ENCODE results near the gene TRAPPC14.

Gene TRAPPC14

GRCh38 chr7:100173806-100174495 lies 15.4 kb upstream of the TRAPPC14 start:
- no peak for DNase-seq

DNA sequence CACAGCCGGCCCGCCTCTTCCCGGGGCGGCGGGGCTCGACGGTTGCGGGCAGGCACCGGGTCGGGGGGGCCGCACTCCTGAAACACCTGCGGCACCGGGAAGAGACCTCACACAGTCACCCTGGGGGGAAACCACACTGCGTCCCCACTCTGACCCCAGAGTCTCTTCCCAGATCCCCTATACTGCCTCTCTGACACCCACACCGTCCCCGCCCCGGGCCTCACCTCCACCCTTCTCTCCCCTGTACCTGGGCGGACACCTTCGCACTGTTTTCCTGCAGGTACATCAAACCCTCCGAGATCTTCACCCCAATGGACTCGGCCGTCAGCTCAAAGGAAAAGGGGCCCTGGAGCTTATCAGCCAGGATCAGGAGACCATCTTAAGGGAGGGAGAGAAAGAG lies 13.3 kb upstream of the TRAPPC14 start:
- no peak for DNase-seq

DNA sequence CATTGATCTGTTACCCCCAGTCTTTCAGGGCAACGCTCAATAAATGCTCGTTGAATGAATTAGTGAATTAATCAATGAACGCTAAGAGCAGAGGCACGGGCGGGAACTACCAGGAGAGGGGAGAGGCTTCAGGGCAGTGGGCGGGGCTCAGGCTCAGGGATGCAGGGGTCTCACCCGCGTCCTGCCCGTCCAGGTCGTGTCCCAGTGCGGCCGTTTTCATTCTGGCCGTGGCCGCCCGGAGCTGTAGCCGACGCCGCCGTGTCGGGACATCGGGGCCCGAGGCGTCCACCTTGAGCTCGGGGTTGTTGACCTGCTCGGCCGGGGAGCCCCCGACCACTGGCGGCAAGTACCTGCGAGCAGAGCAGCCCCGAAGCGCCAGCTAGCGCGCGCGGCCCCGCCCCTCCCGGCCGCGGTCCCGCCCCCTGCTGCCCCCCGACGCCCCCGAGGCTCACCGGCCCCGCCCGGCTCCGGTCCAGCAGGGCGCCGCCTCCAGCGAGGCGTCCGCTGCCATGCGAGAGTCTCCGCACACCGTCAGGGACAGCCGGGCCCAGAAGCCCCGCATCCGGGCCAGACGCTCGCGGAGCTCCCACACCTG lies 12.7 kb upstream of the TRAPPC14 start:
- no peak for DNase-seq

GRCh38 chr7:100170101-100170897 lies 11.8 kb upstream of the TRAPPC14 start:
- no peak for DNase-seq

DNA sequence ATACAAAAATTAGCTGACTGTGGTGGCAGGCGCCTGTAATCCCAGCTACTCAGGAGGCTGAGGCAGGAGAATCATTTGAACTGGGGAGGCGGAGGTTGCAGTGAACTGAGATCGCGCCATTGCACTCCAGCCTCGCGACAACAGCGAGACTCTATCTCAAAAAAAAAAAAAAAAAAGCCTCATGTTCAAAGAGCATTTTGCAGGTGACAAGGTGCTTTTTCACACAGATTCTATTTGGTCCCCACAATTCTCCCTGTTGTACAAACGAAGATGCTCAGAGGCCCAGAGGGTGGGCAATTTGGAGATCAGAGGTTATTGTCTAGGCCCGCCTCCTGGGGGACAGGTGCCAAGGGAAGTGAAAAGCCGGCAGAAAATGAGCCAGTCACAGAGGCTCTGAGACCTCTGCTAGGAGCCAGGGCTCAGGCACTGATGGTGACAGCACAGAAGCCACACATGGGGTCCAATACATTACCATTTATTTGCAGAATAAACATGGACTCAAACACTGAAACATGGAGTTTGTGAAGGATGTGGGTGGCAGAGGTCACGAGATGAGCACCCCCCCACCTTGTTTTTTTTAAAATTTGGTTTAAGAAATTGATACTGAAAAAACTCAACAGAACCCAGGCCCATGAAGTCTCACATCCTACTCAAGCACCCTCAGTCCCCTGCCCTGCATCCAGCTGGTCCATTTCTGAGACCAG lies 10.8 kb upstream of the TRAPPC14 start:
- DNase-seq: no peak

DNA sequence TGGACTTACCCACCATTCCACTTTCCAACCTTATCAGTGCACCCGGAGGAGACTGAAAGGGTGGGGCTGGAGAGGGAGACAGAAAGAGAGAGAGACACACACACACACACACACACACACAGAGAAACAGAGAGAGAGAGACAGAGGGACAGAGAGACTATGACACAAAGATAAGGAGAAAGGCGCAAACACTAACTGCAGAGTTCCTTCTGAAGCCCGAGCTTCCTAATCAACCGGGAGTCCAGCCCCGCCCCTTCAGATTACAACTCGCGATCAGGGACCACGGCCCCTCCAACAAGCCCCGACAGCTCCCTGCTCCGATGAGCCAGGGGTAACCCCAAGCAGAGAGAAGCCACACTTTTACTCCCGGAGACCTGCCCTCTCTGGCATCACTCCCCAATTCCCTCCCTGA lies 9.4 kb upstream of the TRAPPC14 start:
- DNase-seq: no peak

DNA sequence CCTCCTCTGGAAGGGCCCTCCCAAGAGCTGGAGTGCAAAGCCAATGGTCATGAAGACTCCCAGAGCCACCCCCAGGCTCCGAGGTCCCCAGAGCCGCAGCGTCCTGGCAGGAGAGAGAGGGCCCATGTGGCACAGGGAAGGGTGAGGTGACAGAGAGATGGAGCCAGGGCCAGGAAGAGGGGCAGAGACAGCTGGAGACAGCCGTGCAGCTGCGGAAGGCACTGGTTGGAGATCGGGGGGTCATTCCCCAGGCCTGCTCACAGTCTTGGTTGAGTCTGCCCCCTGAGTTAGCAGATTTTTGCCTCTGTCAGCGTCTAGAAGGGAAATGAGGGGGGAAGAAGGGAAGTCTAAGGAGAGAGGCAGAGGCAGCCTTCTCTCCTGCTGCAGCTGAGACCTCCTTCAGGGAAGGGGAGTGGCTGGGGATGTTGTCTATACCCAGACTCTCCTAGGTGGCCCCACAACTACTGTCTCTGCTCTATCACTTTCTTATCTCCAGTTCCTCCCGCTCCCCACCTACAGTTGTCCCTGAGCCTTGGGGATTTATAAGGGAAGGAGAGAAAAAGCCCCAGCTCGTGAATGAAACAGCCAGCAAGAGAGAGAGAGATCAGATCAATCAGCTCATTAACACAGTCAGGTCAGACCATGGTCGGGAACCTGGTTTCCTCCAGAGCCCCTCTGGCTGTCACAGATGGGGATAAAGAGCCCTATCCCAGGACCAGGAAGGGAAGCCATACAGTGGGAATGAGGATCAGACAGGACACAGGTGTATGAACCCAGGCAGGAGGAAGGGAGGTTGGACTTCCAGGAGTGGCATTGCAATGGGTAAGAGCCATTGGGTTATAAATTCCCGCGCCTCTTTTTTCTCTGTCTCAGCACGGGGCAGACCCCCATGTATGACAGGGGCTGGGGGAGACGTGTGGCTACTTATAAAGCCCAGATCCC lies 8.7 kb upstream of the TRAPPC14 start:
- no peak for DNase-seq

- DNase-seq: no peak
These were observed 7.9 kb upstream of the TRAPPC14 start for GRCh38 chr7:100166317-100166940.

DNA sequence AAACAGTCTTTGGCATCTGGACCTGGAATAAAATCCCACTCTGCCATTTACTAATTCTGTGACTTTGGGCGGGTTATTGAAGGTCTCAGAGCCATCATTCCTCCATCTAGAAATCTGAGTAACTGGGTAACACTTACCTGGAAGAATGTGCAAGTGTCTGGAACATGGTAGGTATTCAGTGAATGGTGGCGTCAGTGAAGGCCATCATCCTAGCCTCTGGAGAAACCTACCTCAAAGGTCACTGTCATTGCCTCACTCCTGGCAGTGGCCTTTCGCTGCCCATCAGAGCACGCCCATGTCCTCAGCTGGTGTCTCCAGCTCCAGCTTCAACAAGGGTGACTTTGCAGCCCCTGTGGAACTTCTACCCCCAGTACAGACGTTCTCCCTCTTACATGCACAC lies 5.3 kb upstream of the TRAPPC14 start:
- DNase-seq: no peak

GRCh38 chr7:100163006-100163531 lies 4.5 kb upstream of the TRAPPC14 start:
- no peak for DNase-seq

DNA sequence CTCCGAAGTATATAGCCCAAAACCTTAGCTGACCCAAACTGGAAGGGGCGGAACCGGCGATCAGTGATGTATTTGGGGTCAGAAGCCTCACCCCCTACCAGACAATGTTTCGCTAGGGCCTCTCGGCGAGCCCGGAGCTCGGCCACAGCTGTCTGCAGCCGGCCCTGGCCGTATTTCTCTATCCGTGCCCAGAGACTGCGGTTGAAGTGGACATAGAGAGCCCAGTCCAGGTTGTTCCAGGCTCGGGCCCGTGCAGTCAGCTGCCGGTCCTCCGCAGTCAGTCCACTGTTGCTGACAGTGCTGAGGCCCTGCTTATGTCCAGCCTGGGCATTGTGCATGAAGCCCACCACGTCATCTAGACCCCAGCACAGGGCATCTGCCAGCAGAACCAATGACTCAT lies 1.5 kb upstream of the TRAPPC14 start:
- no peak for DNase-seq

GRCh38 chr7:100159099-100159623 lies 638 bp upstream of the TRAPPC14 start:
- no peak for DNase-seq

GRCh38 chr7:100157334-100158228 lies 942 bp downstream of the TRAPPC14 start:
- no peak for DNase-seq

GRCh38 chr7:100157069-100157333 lies 1.5 kb downstream of the TRAPPC14 start:
- DNase-seq: no peak

GRCh38 chr7:100156331-100157068 lies 2.0 kb downstream of the TRAPPC14 start:
- no peak for DNase-seq

DNA sequence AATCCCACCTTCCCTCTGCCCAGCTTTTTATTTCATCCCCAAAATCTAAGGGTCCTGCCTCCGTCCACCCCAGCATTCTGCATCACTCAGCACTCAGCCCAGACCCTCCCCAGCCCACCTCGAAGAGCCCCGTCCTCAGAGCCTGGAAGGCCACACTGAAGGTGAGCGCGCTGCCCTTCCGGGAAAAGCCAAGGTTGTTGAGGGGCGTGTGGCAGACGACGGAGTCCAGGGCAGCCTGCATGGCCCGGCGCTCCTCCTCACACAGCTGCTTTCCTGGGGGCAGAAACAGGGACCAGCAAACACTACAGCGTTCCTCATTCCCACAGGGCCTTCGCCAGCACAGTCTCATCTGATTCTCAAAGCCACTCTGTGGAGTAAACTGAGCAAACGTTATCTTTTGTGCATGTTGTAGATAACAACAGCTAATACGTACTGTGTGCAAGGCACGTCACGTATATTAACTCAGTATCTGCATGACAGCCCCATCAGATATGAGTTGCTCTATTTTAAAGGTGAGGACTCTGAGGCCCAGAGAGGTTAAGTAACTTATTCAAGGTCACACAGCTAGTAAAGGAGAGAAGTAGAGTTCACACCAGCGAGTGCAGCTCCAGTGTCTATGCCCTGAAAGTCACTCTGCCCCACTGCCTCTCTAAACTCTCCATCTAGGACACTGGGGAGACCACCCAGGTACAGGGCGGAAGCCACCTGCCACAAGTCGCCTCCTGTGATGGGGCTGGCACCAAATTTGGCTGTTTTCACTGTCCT lies 2.8 kb downstream of the TRAPPC14 start:
- no peak for DNase-seq

DNA sequence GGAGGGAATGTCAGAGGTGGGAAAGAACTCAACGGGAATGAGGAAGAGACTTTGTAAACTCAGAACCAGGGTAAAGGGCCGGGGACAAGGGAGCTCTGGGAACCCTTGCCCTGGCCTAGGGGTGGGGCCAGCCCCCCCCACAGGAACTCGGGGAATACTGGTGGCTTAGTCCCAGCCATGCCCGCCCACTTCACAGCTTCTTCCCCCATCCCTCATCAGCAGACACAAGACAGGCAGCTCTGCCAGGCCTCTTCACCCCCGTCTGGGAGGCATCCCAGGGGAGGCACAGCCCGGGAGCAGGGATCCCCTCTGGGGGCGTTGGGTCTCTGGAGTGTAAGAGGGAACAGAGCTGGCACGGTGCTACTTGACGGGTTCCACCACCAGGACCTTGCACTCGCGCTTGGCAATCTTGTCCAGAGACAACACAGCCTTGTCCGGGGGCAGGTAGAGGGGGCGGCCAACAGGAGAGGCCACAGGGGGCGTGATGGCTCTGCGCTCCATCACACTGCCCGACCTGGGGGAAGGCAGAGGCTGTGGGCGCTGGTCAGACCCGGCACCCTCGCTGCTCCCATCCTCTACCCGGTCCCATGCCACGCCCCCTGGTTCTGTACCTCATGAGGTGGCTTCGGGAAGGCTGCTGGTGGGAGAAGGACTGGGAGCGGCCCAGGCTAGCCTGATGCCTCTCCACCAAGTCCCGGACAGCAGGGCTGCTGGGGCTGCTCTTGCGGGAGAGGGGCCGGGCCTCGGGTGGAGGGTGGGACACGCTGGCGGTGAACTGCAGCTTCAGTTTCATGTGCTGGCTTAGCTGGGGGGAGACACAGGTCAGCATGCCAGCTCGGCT lies 3.7 kb downstream of the TRAPPC14 start:
- no peak for DNase-seq

Data from NCI-H510A treated with DMSO at 0.1 percent for 48 hours (cell line).